ENCODE measurements around the gene PAX2. TPM values are rescaled to one million over a fixed set of nuclear protein-coding genes. Genes with fewer than 3 reads are reported as not detected.

PAX2 gene
- total RNA-seq, 1 donor from 2014 or later = 0.07 TPM

DNA sequence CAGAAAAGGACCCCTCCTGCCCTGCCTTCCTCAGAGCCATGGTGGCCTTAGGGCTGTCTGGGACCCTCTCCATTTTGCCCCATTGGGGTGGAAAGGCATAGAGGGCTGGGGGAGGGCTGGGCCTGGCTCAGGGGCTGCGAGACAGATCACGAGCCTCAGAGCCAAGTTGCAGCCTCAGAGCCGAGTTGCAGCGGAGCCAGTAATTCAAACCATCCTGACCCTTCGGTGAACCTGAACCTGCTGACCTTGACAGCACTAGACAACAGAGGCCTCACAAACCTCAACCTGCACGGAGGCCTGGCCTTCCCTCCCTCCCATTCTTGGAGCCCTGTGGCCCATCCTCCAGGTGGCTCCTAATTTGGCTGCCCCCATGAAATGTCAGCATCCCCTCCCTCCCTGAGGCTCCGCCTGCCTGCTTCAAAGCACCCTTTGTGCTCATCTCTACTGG is 45.4 kb downstream of the PAX2 start:
- Mint-ChIP-seq H3K9me3 (no peaks in the 10 kb centered on the region), H3K4me1 (no peaks in the 10 kb centered on the region), H3K4me3 (no peak overlapping the region), H3K36me3 (ENCODE audit: low read depth) (no peaks in the 10 kb centered on the region), H3K27me3 (peaks cover 34% of the 10 kb centered on the region), H3K27ac (no peak overlapping the region)
- intact Hi-C loops (cut with micrococcal nuclease) = no loop called here
- DNase-seq = no peak

DNA sequence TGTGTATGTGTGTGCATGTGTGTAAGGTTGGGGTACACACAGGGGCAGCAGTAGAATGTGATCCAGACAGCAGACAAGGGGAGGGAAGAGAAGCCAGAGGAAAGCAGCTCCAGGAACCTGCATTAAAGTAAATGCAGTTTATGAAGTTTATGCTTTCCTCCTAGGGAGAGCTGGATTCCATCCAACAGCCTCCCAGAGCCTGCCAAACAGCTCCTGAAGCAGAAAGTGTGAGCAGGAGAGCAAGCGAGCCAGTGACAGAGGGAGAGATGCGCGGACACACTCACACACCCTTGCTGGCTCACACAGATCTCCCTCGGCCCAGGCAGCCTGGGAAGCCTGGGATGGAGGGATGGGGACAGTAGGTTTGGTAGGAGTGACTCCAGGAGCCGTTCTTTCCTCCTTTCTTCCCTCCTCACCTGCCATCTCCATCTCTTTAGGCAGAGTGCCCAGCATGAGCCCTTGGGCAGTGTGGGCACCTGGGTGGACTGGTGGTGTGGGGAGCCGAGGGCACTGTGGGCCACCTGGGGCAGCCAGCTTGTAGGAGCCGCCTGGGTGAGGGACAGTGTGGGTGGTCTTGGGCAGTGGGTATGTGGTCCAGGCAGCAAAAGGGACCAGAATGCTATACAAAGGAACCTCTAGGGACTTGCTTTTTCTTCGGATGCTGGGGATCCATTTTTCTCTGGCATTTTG is 46.1 kb downstream of the PAX2 start:
- Mint-ChIP-seq H3K36me3 (ENCODE audit: low read depth) (no peaks in the 10 kb centered on the region), H3K27me3 (peaks cover 34% of the 10 kb centered on the region), H3K4me1 (no peaks in the 10 kb centered on the region), H3K4me3 (no peak overlapping the region), H3K27ac (no peak overlapping the region), H3K9me3 (no peaks in the 10 kb centered on the region)
- DNase-seq = no peak
- intact Hi-C loops (cut with micrococcal nuclease) = no loop called here

DNA sequence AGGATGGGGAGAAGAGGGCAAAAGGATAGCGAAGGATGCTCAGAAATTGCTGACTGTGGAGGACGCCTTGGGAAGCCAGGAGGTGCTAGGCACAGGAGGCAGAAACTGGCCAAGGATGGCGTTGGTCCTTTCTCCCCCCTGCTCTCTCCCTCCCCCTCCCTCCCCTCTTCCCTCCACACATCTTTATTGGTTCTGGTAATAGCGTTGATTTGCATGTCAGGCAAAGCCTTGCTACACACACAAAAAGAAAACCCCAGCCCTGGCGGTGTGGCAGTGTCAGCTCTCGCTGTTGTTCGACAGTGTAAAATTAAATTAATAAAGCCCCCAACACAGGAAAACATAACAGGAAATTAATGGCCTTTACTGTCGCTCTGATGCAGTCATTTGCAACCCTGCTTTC is 47.2 kb downstream of the PAX2 start:
- H3K27ac Mint-ChIP-seq = no peak overlapping the region
- no peak for DNase-seq
- no peaks in the 10 kb centered on the region for H3K9me3 Mint-ChIP-seq
- peaks cover 34% of the 10 kb centered on the region for H3K27me3 Mint-ChIP-seq
- H3K4me3 Mint-ChIP-seq = no peak overlapping the region
- intact Hi-C loops (cut with micrococcal nuclease) = no loop called here
- H3K36me3 Mint-ChIP-seq (ENCODE audit: low read depth) = no peaks in the 10 kb centered on the region
- H3K4me1 Mint-ChIP-seq = no peaks in the 10 kb centered on the region

DNA sequence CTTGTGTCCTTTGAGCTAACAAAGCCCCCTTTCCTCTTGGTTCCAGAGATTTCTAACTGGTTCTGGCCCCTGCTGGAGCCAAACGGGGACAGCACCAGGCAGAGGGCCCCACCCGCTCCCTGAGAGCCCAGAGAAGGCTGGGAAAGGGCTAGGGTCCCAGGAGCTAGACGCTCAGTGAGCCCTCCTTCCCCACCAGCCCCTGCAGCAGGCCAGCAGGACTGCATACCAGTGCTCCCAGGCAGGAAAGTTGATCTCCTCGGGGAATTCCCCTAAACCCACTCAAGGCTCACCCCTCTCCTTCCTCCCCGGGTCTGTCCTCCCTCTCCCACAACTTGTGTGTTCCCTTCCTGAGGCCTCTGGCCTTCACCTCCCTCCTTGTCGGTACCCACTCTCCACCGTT is 47.7 kb downstream of the PAX2 start:
- Mint-ChIP-seq H3K27me3 (peaks cover 30% of the 10 kb centered on the region), H3K36me3 (ENCODE audit: low read depth) (no peaks in the 10 kb centered on the region), H3K9me3 (no peaks in the 10 kb centered on the region), H3K4me3 (no peak overlapping the region), H3K27ac (no peak overlapping the region), H3K4me1 (no peaks in the 10 kb centered on the region)
- no peak for DNase-seq
- intact Hi-C loops (cut with micrococcal nuclease) = no loop called here

DNA sequence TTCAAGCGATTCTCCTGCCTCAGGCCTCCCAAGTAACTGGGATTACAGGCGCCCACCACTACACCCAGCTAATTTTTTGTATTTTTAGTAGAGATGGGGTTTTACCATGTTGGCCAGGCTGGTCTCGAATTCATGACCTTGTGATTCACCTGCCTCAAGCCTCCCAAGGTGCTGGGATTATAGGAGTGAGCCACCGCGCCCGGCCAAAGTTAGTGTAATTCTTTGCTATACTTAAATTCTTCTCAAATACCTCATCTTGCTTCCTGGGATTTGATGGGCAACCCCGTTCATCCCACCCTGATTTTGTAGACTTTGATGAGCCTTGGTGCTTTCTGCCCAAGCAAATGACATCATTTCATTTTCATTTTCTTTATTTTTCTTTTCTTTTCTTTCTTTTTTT is 54.5 kb downstream of the PAX2 start:
- intact Hi-C loops (cut with micrococcal nuclease) = no loop called here
- DNase-seq = no peak
- no peaks in the 10 kb centered on the region for H3K9me3 Mint-ChIP-seq
- H3K27ac Mint-ChIP-seq = no peak overlapping the region
- H3K4me1 Mint-ChIP-seq = no peaks in the 10 kb centered on the region
- H3K36me3 Mint-ChIP-seq (ENCODE audit: low read depth) = no peaks in the 10 kb centered on the region
- H3K27me3 Mint-ChIP-seq = peaks cover 52% of the 10 kb centered on the region
- no peak overlapping the region for H3K4me3 Mint-ChIP-seq

DNA sequence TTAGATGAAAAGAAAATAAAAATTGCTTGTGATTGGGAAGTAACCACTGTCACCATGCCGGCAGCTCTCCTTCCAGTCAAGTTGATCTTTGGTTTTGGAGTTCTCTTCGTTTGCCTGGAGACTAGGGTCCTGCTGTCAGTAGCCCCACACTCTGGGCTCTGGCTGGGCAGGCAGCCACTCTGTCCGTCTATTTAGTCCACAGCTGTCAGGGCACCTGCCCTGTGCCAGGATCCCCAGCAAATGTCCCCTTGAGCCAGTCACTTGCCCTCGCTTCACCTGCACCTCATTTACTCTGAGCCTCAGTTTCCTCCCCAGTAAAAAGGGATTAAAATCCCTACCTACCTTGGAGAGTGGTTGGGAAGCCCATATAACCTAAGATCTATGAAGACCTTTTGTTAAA is 55.5 kb downstream of the PAX2 start:
- no peaks in the 10 kb centered on the region for H3K36me3 Mint-ChIP-seq (ENCODE audit: low read depth)
- peaks cover 55% of the 10 kb centered on the region for H3K27me3 Mint-ChIP-seq
- H3K27ac Mint-ChIP-seq = no peak overlapping the region
- no peaks in the 10 kb centered on the region for H3K9me3 Mint-ChIP-seq
- intact Hi-C loops (cut with micrococcal nuclease) = no loop called here
- H3K4me1 Mint-ChIP-seq = no peaks in the 10 kb centered on the region
- DNase-seq = no peak
- no peak overlapping the region for H3K4me3 Mint-ChIP-seq

DNA sequence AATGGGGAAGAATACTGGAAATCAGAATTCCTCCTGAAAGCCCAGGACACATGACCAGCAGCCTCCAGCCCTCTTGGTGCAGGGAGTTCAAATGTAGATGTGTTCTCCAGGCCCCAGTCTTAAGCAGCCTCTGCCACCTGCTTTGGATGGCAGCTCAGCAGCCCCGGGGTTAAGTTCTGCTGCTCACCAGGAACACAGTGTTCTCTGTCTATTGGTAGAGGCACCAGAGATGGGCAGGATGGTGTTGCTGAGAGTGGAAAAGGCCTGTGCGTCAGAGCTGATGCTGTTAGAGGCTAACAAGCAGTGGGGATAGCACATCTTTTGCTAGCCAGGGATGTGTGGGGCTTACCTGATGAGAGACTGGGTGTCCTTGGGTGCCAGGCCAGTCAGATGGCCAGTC is 56.8 kb downstream of the PAX2 start:
- Mint-ChIP-seq H3K36me3 (ENCODE audit: low read depth) (no peaks in the 10 kb centered on the region), H3K27me3 (peaks cover 50% of the 10 kb centered on the region), H3K27ac (no peak overlapping the region), H3K4me3 (no peak overlapping the region), H3K9me3 (no peaks in the 10 kb centered on the region), H3K4me1 (no peaks in the 10 kb centered on the region)
- intact Hi-C loops (cut with micrococcal nuclease) = no loop called here
- DNase-seq = no peak

DNA sequence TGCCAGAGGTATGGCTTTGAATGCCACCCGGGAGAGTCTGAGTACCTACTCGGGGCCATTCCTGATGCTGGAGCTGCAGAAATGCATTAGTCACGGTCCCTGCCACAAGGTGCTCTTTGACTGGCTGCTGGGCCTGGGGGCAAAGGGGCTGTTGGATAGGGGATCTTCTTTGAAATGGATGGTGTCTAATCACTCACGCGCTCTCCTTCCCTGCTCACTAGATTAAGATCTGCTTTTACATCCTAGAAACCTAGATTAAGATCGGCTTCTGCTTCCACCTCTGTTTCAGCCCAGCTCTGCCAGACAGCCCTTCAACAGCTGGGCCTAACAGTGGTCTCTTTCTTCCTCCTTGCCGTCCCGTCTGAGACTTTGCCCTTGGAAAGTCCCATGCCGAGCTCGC is 57.2 kb downstream of the PAX2 start:
- Mint-ChIP-seq H3K4me3 (no peak overlapping the region), H3K27me3 (peaks cover 52% of the 10 kb centered on the region)
- intact Hi-C loops (cut with micrococcal nuclease) = no loop called here

DNA sequence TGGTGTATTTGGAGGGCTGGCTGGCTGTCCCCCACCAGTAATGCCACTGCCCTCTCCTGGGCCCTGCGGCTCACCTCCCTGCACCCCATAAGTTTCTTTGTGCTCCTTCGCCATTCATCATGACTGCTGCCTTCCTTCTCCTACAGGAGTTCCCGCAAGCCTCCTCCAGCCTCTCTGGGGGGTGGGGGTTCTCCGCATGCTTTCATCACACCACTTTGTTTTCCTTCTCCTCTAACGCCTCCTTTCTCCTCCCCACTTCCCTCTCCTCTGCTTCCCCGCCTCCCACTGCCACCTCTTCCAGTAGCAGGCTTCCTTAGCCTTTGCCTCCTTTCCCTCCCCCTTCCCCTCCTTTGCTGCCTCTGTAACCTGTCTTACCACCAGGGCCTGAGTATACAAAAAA is 58.1 kb downstream of the PAX2 start:
- Mint-ChIP-seq H3K27ac (no peak overlapping the region), H3K9me3 (no peaks in the 10 kb centered on the region), H3K27me3 (peaks cover 53% of the 10 kb centered on the region), H3K36me3 (ENCODE audit: low read depth) (no peaks in the 10 kb centered on the region), H3K4me3 (no peak overlapping the region), H3K4me1 (peaks cover 4% of the 10 kb centered on the region)
- intact Hi-C loops (cut with micrococcal nuclease) = no loop called here
- DNase-seq = no peak

More for the DNA sequence above, 57.2 kb downstream of the PAX2 start:
- DNase-seq = no peak
- Mint-ChIP-seq H3K9me3 (no peaks in the 10 kb centered on the region), H3K27ac (no peak overlapping the region), H3K36me3 (ENCODE audit: low read depth) (no peaks in the 10 kb centered on the region), H3K4me1 (peaks cover 3% of the 10 kb centered on the region)

DNA sequence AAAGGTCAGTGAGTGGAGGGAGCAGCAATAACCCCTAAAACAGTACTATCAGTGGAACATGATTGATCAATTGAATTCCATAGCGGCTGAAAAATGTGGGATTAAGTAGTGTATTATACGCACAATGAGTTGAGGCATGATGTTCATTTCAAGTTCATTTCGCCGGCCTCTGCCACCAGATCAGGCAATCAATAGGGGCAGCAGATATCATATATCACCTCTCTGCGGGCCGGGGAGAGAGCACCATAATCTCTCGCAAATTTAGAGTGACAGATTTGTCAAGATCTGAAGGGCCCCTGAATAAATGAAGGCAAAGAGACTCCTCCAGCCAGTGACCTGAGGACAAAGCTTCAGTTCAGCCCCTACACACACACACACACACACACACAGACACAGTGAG is 58.5 kb downstream of the PAX2 start:
- H3K27ac Mint-ChIP-seq = no peak overlapping the region
- H3K4me1 Mint-ChIP-seq = peaks cover 4% of the 10 kb centered on the region
- intact Hi-C loops (cut with micrococcal nuclease) = no loop called here
- H3K36me3 Mint-ChIP-seq (ENCODE audit: low read depth) = no peaks in the 10 kb centered on the region
- peaks cover 51% of the 10 kb centered on the region for H3K27me3 Mint-ChIP-seq
- no peaks in the 10 kb centered on the region for H3K9me3 Mint-ChIP-seq
- no peak overlapping the region for H3K4me3 Mint-ChIP-seq
- DNase-seq = no peak

DNA sequence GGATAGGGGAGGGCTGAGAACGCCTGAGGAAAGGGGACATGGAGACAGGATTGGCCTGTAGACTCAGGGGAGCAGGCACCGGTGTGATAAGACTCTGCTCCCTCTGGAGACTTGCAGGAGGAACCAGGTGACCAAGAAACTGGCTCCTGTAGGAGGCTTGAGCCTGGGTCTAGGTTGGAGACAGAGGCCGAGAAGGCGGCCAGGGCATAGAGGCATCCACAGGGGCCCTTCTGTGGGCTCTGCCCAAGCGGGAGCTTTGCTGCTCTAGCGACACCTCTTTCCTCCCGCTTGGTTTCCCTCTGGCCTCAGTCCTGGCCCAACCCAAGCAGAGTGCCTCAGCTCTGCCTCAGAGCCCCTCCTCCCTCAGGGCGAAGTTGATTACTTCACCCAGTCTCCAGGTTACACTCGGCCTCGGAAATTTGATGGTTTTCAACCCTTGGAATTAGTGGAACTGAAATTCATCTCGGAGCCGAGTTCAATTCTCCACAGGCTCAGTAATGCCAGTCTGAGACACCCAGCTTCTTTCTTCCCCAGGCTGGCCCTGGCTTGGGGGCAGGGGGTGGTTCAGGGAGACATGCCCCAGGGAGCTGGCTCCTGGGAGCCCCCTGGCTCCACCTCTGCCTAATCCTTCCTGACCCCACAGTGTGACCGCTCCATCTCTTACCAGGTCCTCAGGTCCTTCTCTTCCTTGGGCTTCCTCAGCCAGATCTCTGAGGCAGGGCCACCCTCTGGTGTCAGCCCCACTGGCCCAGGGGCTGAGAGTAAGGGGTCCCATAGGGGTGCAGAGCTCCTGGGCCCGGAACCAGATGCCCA is 60.4 kb downstream of the PAX2 start:
- DNase-seq = no peak
- Mint-ChIP-seq H3K9me3 (no peaks in the 10 kb centered on the region), H3K36me3 (ENCODE audit: low read depth) (no peaks in the 10 kb centered on the region), H3K27me3 (peaks cover 48% of the 10 kb centered on the region), H3K27ac (no peak overlapping the region), H3K4me1 (peaks cover 4% of the 10 kb centered on the region), H3K4me3 (no peak overlapping the region)
- intact Hi-C loops (cut with micrococcal nuclease) = no loop called here

DNA sequence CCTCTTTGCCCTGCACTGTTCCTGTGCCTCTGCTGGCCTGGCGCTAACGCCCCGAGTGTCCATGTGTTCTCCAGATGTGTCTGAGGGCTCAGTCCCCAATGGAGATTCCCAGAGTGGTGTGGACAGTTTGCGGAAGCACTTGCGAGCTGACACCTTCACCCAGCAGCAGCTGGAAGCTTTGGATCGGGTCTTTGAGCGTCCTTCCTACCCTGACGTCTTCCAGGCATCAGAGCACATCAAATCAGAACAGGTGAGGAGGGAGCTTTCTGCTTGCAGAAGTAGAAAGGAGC is 60.9 kb downstream of the PAX2 start:
- no peak overlapping the region for H3K4me3 Mint-ChIP-seq

DNA sequence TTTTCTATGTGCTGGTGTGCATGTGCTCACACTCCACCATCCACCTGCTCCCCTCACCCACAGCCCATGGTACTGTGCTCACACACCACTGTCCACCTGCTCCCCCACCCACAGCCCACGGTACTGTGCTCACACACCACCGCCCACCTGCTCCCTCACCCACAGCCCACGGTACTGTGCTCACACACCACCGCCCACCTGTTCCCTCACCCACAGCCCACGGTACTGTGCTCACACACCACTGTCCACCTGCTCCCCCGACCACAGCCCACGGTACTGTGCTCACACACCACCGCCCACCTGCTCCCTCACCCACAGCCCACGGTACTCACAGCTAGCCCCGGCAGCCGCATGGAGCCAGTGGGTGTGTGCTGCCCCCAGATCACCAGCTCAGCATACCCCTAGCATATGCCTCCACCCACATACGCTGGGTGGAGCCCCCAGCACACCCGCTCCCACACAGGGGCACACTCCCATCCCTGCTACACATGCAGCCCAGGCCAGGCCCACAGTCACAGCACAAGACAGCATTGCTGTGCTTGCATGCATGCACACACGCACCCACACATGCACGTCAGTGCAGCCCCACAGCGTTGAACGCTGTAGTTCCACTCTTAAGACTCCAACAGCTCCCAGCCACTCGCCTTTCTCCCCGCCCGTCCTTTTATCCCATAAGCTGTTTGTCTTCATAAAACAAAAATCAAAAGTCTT is 62.0 kb downstream of the PAX2 start:
- no peaks in the 10 kb centered on the region for H3K9me3 Mint-ChIP-seq
- DNase-seq = no peak
- H3K4me1 Mint-ChIP-seq = peaks cover 4% of the 10 kb centered on the region
- H3K27ac Mint-ChIP-seq = no peak overlapping the region
- H3K27me3 Mint-ChIP-seq = peaks cover 49% of the 10 kb centered on the region
- intact Hi-C loops (cut with micrococcal nuclease) = no loop called here
- H3K4me3 Mint-ChIP-seq = no peak overlapping the region
- H3K36me3 Mint-ChIP-seq (ENCODE audit: low read depth) = no peaks in the 10 kb centered on the region

More for the DNA sequence above, 60.9 kb downstream of the PAX2 start:
- no peaks in the 10 kb centered on the region for H3K36me3 Mint-ChIP-seq (ENCODE audit: low read depth)
- H3K9me3 Mint-ChIP-seq = no peaks in the 10 kb centered on the region
- H3K27me3 Mint-ChIP-seq = peaks cover 48% of the 10 kb centered on the region
- H3K27ac Mint-ChIP-seq = no peak overlapping the region
- H3K4me1 Mint-ChIP-seq = peaks cover 4% of the 10 kb centered on the region
- intact Hi-C loops (cut with micrococcal nuclease) = no loop called here
- no peak for DNase-seq

DNA sequence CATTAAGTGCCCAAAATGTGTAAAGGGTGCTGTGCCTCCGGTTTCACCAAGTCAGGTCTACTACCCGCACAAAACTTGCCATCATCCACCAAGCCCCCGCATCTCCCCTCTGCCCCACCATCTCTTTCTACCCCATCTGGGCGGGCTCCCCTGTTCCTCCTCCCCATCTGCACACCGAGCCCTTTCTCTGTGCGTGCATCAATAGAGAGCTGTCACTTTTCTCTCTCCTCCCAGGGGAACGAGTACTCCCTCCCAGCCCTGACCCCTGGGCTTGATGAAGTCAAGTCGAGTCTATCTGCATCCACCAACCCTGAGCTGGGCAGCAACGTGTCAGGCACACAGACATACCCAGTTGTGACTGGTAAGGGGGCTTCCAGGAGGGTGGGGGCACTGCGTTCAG is 63.5 kb downstream of the PAX2 start:
- Mint-ChIP-seq H3K36me3 (ENCODE audit: low read depth) (no peaks in the 10 kb centered on the region), H3K27me3 (peaks cover 50% of the 10 kb centered on the region), H3K4me3 (no peak overlapping the region), H3K4me1 (peaks cover 4% of the 10 kb centered on the region), H3K9me3 (no peaks in the 10 kb centered on the region), H3K27ac (no peak overlapping the region)
- intact Hi-C loops (cut with micrococcal nuclease) = no loop called here
- DNase-seq = no peak
